ENCODE results near the gene SYDE1. TPM values are rescaled to one million over a fixed set of nuclear protein-coding genes. Genes with fewer than 3 reads are reported as not detected.

Gene SYDE1
- total RNA-seq, 1 donor from 2014 or later: 2.5 TPM

- peak; percentile 94 for DNase-seq
Observed at GRCh38 chr19:15125232-15126067, 18.2 kb downstream of the SYDE1 start.

DNA sequence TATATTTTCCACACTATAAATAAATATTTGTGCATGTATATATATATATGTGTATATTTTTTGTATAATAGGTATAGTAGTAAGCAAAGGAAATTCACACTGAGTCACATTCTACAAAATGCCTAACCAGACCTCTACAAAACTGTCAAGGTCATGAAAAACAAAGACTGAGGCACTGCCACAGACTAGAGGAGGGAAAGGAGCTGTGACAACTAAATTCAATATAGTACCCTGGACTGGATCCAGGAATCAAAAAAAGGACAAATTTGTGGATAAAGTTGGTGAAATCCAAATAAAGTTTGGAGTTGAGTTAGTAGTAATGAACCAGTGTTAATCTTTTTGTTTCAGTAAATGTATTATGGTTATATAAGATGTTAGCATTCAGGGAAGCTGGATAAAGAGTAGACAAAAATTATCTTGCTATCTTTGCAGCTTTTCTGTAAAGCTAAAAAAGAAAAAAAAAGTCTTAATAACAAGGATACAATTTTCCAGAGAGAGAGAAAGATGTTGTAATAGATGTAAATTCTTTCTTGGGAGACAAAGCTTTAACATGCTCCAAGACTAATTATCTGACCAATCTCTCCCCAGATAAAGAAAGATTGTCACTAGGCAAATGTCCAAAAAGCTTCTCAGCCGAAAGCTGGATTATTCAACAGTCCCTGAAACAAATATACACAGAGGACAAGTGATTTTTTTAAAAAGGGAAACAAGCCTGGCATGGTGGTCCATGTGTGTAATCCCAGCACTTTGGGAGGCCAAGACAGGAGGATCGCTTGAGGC, 19.1 kb downstream of the SYDE1 start:
- no peak for DNase-seq

DNA sequence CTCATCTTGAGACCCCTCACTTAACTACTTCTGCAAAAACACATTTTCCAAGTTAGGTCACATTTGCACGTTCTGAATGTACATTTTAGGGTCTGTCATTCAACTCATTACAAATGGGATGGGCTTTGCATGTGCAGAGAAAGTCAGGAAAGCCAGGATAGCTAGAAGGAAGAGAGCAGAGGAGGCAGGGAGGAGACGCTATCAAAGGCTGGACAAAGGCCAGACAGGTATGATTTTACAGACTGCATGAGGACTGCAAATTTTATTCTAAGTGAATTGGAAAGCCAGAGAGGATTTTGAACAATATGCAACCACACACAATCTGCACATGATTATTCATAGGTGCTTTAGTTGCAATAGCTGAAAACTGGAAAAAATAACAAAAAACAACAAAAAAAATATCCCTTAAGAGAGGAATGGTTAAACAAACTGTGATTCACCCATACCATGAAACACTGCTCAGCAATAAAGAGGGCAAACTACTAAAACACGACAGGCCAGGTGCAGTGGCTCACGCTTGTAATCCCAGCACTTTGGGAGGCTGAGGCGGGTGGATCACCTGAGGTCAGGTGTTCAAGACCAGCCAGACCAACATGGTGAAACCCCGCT, 21.1 kb downstream of the SYDE1 start:
- DNase-seq: no peak

DNA sequence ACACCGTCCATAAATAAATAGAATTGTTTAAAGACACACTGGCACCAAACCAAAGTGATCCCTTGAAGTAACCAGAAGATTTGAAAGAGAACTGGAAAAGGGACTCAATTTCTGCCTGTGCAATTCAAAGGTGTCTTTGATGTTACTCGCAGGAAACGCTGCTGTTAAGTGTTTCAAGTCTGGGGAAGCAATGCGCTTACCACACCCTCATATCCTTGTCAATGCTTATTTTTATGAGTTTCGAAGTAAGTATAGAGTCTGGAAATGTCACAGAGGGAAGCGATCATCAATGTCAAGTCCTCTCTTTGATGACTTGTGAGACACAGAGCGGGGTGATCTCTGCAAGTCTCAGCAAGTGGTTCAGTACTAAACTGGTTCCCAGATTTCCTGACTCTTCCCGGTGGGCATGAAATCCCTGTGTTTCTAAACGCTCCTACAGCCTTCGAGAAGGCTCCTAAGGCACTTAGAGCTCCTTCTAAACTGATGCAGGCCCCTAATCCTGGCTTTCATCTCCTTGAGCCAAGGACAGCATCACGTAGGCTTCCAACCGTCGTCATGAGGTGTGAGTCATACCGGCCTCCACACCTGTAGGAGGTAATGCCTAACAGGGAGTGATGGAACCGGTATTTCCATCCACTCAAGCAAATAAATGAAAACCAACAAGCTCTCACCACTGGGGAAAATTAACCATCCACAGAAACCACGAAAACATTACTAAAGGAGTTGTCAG, 22.8 kb downstream of the SYDE1 start:
- no peak for DNase-seq

DNA sequence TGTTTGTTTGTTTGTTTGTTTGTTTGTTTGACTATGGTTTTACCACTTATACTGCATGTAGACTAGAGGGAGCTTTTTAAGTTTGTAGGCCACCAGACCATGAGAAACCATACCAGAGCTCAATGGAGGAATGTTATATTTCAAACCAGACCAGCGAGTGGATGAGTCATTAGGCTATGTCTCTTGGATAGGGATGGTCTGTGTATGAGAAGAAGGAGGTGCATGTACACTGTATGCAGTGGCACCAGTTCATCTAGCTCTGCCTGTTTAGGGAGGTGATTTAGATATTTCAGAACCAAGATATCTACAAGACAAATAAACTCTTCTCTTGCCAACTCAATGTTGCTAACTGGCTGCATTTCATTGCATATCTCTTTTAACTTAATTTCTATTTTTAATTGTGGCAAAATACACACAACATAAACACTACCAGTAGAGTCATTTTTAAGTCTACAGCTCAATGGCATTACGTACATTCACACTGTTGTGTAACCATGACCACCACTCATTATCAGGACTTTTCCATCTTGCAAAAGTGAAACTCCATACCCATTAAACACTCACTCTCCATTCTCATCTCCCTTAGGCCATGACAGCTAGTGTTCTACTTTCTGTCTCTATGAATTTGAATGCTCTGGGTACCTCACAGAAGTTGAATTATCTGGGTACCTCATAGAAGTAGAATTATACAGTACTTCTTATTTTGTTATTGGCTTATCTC, 29.2 kb downstream of the SYDE1 start:
- no peak for DNase-seq

GRCh38 chr19:15137777-15138176, 30.6 kb downstream of the SYDE1 start:
- DNase-seq: no peak

- DNase-seq: no peak
Observed at GRCh38 chr19:15138427-15138826, 31.2 kb downstream of the SYDE1 start.

DNA sequence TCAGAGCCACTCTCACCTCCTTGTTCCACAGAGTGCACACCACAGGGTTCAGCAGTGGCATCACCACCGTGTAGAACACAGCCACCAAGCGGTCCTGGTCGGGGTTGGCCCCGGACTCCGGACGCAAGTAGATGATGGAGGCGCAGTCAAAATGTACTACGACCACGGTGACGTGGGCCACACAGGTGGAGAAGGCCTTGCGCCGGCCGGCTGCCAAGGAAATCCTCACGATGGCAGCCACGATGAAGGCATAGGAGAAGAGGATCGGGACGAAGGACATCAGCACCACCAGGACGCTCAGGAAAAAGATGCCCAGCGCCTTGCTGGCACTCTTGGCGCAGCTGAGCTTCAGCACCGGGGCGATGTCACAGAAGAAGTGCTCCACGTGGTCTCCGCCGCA, 33.9 kb downstream of the SYDE1 start:
- DNase-seq: no peak

GRCh38 chr19:15142313-15142712, 35.1 kb downstream of the SYDE1 start:
- DNase-seq: no peak

- no peak for DNase-seq
Observed at GRCh38 chr19:15144046-15144646, 36.9 kb downstream of the SYDE1 start.

DNA sequence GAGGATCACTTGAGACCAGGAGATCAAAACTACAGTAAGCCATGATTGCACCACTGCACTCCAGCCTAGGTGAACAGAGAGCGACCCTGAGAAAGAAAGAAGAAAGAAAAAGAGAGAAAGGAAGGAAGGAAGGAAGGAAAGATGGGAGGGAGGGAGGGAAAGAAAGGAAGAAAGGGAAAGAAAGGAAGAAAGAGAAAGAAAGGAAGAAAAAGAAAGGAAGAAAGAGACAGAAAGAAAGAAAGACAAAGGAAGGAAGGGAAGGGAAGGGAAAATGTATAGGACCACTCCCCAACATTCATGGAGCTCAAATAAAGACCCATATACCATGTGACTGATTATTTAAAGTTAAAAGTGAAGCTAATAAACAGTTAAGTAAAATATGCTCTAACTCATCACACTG, 39.9 kb downstream of the SYDE1 start:
- DNase-seq: no peak

DNA sequence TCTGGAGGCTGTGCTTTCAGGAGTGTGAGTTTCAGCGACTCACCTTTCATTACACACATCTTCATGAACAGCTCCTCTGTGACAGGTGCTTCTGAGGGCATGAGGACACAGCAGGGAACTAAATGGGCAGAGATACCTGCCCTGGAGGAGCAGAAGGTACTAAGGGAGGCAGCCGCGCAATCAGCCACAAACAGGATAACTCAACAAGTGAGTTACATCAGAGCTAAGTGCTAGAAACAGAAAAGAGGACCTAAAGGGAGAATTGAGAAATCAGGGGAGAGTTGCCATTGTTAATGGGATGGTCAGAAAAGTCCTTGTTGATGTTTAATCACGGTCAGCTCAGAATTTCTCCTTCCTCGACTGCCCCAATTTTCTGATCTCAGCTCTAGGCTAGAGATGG, 42.5 kb downstream of the SYDE1 start:
- no peak for DNase-seq

DNA sequence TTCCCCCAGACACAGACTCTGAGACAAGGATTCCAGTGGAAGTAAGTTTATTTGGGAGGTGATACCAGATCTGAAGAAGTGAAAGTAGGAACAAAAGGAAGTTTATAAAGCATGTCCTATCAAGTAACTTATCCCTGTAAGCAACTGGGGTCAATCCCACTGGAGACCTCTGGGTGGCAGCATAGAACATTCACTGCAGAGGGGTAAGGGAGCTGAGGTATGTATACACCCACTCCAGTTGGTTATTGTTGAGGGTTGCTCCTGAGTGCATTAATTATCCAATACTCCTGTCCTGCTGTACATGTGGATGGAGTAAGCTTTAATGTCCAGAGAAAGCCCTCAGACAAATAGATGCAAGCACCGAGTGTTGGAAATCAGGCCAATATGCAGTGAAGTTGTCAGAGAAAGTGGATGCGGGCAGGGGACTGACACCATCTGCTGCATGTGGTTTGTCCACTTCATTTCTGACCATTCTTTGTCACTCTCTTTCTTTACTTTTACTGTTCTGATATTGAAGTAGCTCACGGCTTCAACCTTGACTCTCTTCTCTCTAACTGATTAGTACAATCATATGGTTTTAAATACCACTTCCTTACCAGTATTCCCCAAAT, 46.9 kb downstream of the SYDE1 start:
- no peak for DNase-seq

DNA sequence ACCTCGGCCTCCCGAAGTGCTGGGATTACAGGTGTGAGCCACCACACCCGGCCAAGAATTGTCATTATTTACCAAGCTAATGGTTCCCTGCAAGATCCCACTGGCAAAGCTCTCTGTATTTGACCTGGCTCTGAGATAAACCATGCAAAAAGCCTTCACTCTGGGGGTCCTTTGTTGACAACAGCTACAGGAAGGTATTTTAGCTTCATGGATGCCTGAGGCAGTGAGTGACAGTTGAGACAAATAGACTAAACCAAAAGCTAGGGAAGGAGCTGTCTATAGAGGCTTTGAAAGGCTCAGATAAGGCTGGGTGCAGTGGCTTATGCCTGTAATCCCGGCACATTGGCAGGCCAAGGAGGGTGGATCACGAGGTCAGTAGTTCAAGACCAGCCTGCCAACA, 48.1 kb downstream of the SYDE1 start:
- DNase-seq: no peak

DNA sequence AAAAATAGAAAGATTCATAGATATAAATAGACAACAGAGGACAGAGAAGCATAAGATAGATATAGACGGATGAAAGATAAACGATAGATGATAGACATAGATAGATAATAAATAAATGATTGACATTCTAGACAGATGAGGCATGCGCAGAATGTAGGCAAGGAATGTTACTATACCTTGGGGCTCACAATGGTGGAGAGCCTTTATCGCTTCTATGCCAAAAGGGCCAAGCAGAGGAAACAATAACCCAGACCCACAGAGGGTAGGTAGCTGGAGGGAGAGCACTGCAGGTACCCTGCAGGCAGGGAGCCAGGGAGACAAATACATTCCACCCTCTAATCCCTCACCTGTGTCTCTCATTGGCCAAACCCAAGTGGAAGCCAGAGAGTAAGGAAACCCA, 49.2 kb downstream of the SYDE1 start:
- no peak for DNase-seq

DNA sequence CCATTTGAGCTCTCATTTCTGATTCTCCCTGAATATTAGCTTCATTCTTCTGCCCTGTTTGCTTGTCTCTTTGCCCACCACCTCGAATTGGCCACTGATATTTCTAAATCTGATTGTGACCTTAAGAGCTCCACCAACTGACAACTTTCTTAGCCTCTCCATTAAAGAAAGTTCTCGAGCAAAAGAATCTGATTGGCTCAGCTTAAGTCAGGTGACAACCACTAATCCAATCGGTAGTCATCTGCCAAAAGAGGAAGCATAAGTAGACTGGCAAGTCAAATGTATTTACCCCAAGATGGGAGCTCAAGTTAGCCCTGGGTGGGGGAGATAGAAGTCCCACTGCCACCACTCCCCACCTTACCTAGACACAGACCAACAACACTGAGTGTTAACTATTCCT, 52.0 kb downstream of the SYDE1 start:
- DNase-seq: no peak

GRCh38 chr19:15161028-15161984, 54.1 kb downstream of the SYDE1 start:
- no peak for DNase-seq

All from occipital lobe (tissue), 2 donors.